PFSK-1 (cell line): ENCODE results near the gene IKZF1.

Source experiments
- FOXP2 ChIP-seq: optimal IDR thresholded peaks from 2 replicates; pipeline ENCODE3; 2011; ENCODE audit warnings: borderline replicate concordance, control low read depth, inconsistent platforms; ENCODE audit not compliant: insufficient read depth; ENCODE audit errors: extremely low read length, extremely low read depth
- POLR2AphosphoS5 ChIP-seq: IDR thresholded peaks from 2 replicates; pipeline ENCODE4 v1.6.1; 2012; ENCODE audit warnings: low read depth, mild to moderate bottlenecking, control low read depth, low read length, moderate library complexity
- SIN3A ChIP-seq: IDR thresholded peaks from 2 replicates; pipeline ENCODE4 v1.6.1; 2012; ENCODE audit warnings: mild to moderate bottlenecking, low read length, moderate library complexity, borderline replicate concordance; ENCODE audit not compliant: insufficient read depth
- TAF1 ChIP-seq: IDR thresholded peaks from 2 replicates; pipeline ENCODE4 v1.6.1; 2012; ENCODE audit warnings: low read length, control low read depth, borderline replicate concordance; ENCODE audit not compliant: insufficient read depth
- TF ChIP-seq, protein P1 (sequence below), 2 experiments: IDR thresholded peaks; 2 replicates each; pipeline versions ENCODE4 v1.6.1 to v1.8.0; 2011 to 2012; ENCODE audit warnings: low read depth in 2 of 2, low read length in 2 of 2, control low read depth in 1 of 2, inconsistent platforms in 1 of 2, mild to moderate bottlenecking in 1 of 2, moderate library complexity in 1 of 2; ENCODE audit not compliant: insufficient read depth in 1 of 2

DNA sequence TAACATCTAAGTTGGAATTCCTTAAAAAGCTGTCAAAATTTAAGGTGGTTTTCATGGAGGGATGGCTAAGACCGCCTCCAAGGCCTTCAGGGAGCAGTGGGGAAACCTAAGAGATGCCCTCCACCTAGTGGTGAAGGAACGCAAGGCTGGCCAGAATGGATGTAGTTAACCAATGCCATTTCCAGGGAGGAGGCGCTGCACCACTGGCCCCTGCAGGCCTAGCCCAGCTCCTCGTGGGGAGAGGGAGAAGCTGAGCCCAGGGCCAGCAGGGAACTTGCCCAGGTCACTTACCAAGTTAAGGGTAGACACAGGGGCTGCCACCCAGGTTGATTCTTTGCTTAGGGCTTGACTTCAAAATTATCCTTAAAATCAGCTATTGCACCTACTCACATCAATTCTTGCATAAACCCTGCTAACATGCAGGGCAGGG lies 113.6 kb downstream of the IKZF1 start:
- TF ChIP-seq FOXP2, result no peak
- TF ChIP-seq TAF1, result no peak
- no peak for TF ChIP-seq POLR2AphosphoS5
- TF ChIP-seq, protein P1, sequence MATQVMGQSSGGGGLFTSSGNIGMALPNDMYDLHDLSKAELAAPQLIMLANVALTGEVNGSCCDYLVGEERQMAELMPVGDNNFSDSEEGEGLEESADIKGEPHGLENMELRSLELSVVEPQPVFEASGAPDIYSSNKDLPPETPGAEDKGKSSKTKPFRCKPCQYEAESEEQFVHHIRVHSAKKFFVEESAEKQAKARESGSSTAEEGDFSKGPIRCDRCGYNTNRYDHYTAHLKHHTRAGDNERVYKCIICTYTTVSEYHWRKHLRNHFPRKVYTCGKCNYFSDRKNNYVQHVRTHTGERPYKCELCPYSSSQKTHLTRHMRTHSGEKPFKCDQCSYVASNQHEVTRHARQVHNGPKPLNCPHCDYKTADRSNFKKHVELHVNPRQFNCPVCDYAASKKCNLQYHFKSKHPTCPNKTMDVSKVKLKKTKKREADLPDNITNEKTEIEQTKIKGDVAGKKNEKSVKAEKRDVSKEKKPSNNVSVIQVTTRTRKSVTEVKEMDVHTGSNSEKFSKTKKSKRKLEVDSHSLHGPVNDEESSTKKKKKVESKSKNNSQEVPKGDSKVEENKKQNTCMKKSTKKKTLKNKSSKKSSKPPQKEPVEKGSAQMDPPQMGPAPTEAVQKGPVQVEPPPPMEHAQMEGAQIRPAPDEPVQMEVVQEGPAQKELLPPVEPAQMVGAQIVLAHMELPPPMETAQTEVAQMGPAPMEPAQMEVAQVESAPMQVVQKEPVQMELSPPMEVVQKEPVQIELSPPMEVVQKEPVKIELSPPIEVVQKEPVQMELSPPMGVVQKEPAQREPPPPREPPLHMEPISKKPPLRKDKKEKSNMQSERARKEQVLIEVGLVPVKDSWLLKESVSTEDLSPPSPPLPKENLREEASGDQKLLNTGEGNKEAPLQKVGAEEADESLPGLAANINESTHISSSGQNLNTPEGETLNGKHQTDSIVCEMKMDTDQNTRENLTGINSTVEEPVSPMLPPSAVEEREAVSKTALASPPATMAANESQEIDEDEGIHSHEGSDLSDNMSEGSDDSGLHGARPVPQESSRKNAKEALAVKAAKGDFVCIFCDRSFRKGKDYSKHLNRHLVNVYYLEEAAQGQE (IDR thresholded peaks at IDR 0.05; ENCODE audit: insufficient read depth in 1 of 2, low read depth in 2 of 2, low read length in 2 of 2), result no peak
- TF ChIP-seq SIN3A, result no peak
